Measurements from ENCODE around the gene LMAN2L. TPM values are rescaled to one million over a fixed set of nuclear protein-coding genes. Genes with fewer than 3 reads are reported as not detected.

LMAN2L gene
- total RNA-seq, 1 experiment from 2014 or later: 24.0 TPM

DNA sequence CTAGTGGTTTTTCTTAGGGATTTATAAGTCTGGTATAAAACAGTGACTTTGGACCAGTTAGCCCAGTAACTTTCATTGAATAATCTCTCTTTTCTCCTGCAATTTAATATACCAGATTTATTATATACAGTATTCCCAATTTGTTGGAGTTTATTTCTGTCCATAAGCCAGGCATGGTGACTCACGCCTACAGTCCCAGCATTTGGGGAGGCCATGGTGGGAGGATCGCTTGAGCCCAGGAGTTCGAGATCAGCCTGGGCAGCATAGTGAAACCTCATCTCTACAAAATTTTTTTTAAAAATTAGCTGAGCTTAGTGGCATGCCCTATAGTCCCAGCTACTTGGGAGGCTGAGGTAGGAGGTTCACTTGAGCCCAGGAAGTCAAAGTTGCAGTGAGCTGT is 47.5 kb upstream of the LMAN2L start:
- no peaks in the 10 kb centered on the region for H3K36me3 ChIP-seq (ENCODE audit: insufficient read depth, low read length, poor library complexity, severe bottlenecking)
- H3K9me3 ChIP-seq (ENCODE audit: low read depth, low read length, poor library complexity, severe bottlenecking): no peaks in the 10 kb centered on the region
- H3K27me3 ChIP-seq (replicated peaks; ENCODE audit: insufficient read depth, low read depth, low read length, poor library complexity): no peaks in the 10 kb centered on the region
- no peaks in the 10 kb centered on the region for H3K4me1 ChIP-seq (ENCODE audit: insufficient read depth, low read length, poor library complexity, severe bottlenecking)
- TF ChIP-seq, protein P1, sequence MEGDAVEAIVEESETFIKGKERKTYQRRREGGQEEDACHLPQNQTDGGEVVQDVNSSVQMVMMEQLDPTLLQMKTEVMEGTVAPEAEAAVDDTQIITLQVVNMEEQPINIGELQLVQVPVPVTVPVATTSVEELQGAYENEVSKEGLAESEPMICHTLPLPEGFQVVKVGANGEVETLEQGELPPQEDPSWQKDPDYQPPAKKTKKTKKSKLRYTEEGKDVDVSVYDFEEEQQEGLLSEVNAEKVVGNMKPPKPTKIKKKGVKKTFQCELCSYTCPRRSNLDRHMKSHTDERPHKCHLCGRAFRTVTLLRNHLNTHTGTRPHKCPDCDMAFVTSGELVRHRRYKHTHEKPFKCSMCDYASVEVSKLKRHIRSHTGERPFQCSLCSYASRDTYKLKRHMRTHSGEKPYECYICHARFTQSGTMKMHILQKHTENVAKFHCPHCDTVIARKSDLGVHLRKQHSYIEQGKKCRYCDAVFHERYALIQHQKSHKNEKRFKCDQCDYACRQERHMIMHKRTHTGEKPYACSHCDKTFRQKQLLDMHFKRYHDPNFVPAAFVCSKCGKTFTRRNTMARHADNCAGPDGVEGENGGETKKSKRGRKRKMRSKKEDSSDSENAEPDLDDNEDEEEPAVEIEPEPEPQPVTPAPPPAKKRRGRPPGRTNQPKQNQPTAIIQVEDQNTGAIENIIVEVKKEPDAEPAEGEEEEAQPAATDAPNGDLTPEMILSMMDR (conservative IDR thresholded peaks at IDR 0.05; ENCODE audit: low read depth, low read length): no peak
- no peak for TF ChIP-seq EZH2 (IDR thresholded peaks at IDR 0.05; ENCODE audit: borderline replicate concordance, low read depth, low read length, poor library complexity, severe bottlenecking)
- H3K4me3 ChIP-seq (ENCODE audit: low read depth, low read length, poor library complexity, severe bottlenecking): no peak overlapping the region
- ChIA-PET CTCF (no interaction called here), POLR2A (ENCODE audit: low non-redundant PET) (no interaction called here)
- no peak for DNase-seq (ENCODE audit: low spot score)
- H3K27ac ChIP-seq (ENCODE audit: low read depth, low read length, poor library complexity, severe bottlenecking): no peak overlapping the region
- intact Hi-C loops (cut with micrococcal nuclease; ENCODE audit: unreplicated experiment): no loop called here
- BruUV-seq (replicated peaks): no TSS peak

DNA sequence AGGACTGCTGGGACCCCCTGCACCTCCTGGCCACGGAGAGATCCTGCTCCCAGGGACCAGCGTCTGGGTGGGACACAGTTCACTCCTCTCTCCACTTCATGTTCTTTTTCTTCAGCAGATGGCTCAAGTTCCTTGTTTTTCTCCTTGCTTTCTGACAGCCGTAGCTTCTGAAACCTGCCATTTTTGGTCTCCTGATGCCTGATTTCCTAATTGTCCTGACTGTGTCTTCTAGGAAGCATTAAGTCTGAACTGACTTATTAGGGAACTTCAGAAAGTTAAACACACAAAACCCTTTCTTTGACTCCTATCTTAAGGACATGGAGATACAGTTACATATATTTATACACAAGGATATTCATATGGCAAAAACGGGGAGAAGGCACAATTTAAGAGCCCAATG is 43.5 kb upstream of the LMAN2L start:
- Histone ChIP-seq H3K4me1 (ENCODE audit: insufficient read depth, low read length, poor library complexity, severe bottlenecking) (no peaks in the 10 kb centered on the region), H3K9me3 (ENCODE audit: low read depth, low read length, poor library complexity, severe bottlenecking) (no peaks in the 10 kb centered on the region), H3K27me3 (replicated peaks; ENCODE audit: insufficient read depth, low read depth, low read length, poor library complexity) (no peaks in the 10 kb centered on the region), H3K36me3 (ENCODE audit: insufficient read depth, low read length, poor library complexity, severe bottlenecking) (no peaks in the 10 kb centered on the region), H3K27ac (ENCODE audit: low read depth, low read length, poor library complexity, severe bottlenecking) (no peak overlapping the region), H3K4me3 (ENCODE audit: low read depth, low read length, poor library complexity, severe bottlenecking) (no peak overlapping the region)
- intact Hi-C loops (cut with micrococcal nuclease; ENCODE audit: unreplicated experiment): no loop called here
- CTCF ChIA-PET: no interaction called here
- no TSS peak for BruUV-seq (replicated peaks)
- POLR2A ChIA-PET (ENCODE audit: low non-redundant PET): no interaction called here
- TF ChIP-seq EZH2 (IDR thresholded peaks at IDR 0.05; ENCODE audit: borderline replicate concordance, low read depth, low read length, poor library complexity, severe bottlenecking): no peak
- TF ChIP-seq, protein P1 (conservative IDR thresholded peaks at IDR 0.05; ENCODE audit: low read depth, low read length): no peak
- DNase-seq (ENCODE audit: low spot score): no peak

DNA sequence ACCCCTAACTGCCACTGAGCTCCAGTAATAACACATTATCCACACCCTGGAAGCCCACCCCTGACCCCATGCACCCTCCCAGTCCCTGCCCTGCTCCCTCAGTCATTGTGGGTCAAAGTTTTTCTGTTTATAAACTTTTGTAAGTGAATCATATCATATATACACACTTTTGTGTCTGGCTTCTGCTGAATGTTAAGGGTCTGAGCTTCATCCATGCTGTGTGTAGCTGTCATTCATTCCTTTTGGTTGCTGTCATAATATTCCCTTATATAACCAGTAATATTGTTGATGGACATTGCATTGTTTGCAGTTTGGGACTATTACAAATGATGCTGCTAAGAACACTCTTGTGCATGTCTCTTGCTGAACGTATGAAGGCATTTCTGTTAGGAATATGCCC is 35.3 kb upstream of the LMAN2L start:
- Histone ChIP-seq H3K9me3 (ENCODE audit: low read depth, low read length, poor library complexity, severe bottlenecking) (no peaks in the 10 kb centered on the region), H3K4me3 (ENCODE audit: low read depth, low read length, poor library complexity, severe bottlenecking) (no peak overlapping the region), H3K4me1 (ENCODE audit: insufficient read depth, low read length, poor library complexity, severe bottlenecking) (no peaks in the 10 kb centered on the region), H3K27me3 (replicated peaks; ENCODE audit: insufficient read depth, low read depth, low read length, poor library complexity) (no peaks in the 10 kb centered on the region), H3K36me3 (ENCODE audit: insufficient read depth, low read length, poor library complexity, severe bottlenecking) (no peaks in the 10 kb centered on the region), H3K27ac (ENCODE audit: low read depth, low read length, poor library complexity, severe bottlenecking) (no peak overlapping the region)
- ChIA-PET POLR2A (ENCODE audit: low non-redundant PET) (no interaction called here), CTCF (no interaction called here)
- BruUV-seq (replicated peaks): no TSS peak
- DNase-seq (ENCODE audit: low spot score): no peak
- TF ChIP-seq, protein P1 (conservative IDR thresholded peaks at IDR 0.05; ENCODE audit: low read depth, low read length): no peak
- no peak for TF ChIP-seq EZH2 (IDR thresholded peaks at IDR 0.05; ENCODE audit: borderline replicate concordance, low read depth, low read length, poor library complexity, severe bottlenecking)
- intact Hi-C loops (cut with micrococcal nuclease; ENCODE audit: unreplicated experiment): no loop called here

Measured in A673 (cell line).